ENCODE measurements around the gene MAML3.

Gene MAML3

DNA sequence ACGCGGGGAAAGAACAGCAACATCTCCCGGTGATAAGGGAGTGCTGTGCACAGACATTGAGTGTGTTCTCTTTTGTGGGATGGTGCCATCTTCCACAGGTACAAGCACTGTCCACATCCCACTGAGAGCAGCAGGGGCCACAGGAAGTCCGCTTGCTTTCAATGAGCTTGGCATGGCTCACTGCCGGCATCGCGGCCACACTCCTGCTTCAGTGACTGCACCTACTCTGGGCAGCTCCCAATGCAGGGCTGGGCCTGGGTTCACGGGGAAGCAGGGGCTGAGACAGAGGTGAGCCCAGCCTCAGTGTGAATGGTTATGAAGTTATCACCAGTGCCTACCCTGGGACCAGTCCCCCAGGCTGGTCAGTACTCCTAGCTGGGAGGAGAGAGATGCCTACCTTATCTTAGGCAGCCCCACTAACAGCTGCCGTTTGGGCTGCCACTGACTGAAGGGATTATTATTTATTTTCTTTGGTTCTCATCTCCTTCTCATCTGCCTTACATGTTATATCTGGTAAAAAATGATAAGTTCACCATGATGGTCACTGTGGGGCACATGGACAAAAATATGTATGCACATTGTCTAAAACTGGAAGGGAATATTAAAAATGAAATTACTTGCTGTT lies 389.2 kb downstream of the MAML3 start:
- no peak for DNase-seq
- no peak overlapping the region for H3K4me3 Mint-ChIP-seq

GRCh38 chr4:139764182-139764581 lies 389.8 kb downstream of the MAML3 start:
- ATAC-seq (no peak), DNase-seq (no peak)
- Mint-ChIP-seq H3K36me3 (ENCODE audit: low read depth) (no peaks in the 10 kb centered on the region), H3K27ac (no peak overlapping the region), H3K9me3 (no peaks in the 10 kb centered on the region), H3K4me3 (no peak overlapping the region), H3K27me3 (peaks cover 1% of the 10 kb centered on the region), H3K4me1 (peaks cover 3% of the 10 kb centered on the region)

More for the DNA sequence above, 389.2 kb downstream of the MAML3 start:
- ATAC-seq = no peak
- H3K27me3 Mint-ChIP-seq = peaks cover 1% of the 10 kb centered on the region
- no peaks in the 10 kb centered on the region for H3K36me3 Mint-ChIP-seq (ENCODE audit: low read depth)
- H3K4me1 Mint-ChIP-seq = peaks cover 3% of the 10 kb centered on the region
- no peaks in the 10 kb centered on the region for H3K9me3 Mint-ChIP-seq
- no peak overlapping the region for H3K27ac Mint-ChIP-seq

- H3K4me3 Mint-ChIP-seq = no peak overlapping the region
- ATAC-seq = no peak
- H3K27me3 Mint-ChIP-seq = peaks cover 1% of the 10 kb centered on the region
- H3K36me3 Mint-ChIP-seq (ENCODE audit: low read depth) = no peaks in the 10 kb centered on the region
- DNase-seq = no peak
- H3K9me3 Mint-ChIP-seq = no peaks in the 10 kb centered on the region
- H3K4me1 Mint-ChIP-seq = peaks cover 3% of the 10 kb centered on the region
- H3K27ac Mint-ChIP-seq = no peak overlapping the region
Observed at GRCh38 chr4:139763672-139764071, 390.3 kb downstream of the MAML3 start.

DNA sequence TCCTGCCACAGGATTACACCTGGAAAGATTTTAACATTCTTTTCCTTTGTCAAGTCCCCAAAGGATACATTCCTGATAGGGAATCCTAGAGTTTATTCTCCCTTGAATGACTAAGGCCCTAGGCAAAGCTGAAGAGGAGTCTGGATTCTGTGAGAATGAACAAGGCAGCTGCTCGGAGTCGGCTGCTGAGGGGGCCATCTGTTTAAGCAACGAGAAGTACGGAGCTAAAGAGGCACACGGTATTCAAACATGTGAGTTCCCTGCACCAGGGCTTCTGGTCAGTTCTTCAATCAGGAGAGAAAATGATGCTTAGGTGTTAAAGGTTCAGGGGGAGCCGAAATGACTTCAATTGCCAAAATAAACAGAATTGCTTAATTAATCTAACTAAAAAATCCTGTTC lies 390.8 kb downstream of the MAML3 start:
- no peak for DNase-seq
- Mint-ChIP-seq H3K27me3 (peaks cover 1% of the 10 kb centered on the region), H3K27ac (no peak overlapping the region), H3K4me1 (peaks cover 3% of the 10 kb centered on the region), H3K36me3 (ENCODE audit: low read depth) (no peaks in the 10 kb centered on the region), H3K4me3 (no peak overlapping the region), H3K9me3 (no peaks in the 10 kb centered on the region)
- no peak for ATAC-seq

- no peak overlapping the region for H3K27ac Mint-ChIP-seq
- H3K9me3 Mint-ChIP-seq = no peaks in the 10 kb centered on the region
- H3K4me1 Mint-ChIP-seq = peaks cover 3% of the 10 kb centered on the region
- H3K36me3 Mint-ChIP-seq (ENCODE audit: low read depth) = no peaks in the 10 kb centered on the region
- ATAC-seq = no peak
- H3K4me3 Mint-ChIP-seq = no peak overlapping the region
- peaks cover 1% of the 10 kb centered on the region for H3K27me3 Mint-ChIP-seq
- DNase-seq = no peak
Observed at GRCh38 chr4:139762720-139763119, 391.3 kb downstream of the MAML3 start.

GRCh38 chr4:139761461-139761860 lies 392.5 kb downstream of the MAML3 start:
- H3K9me3 Mint-ChIP-seq = no peaks in the 10 kb centered on the region
- DNase-seq (no peak), ATAC-seq (no peak)
- H3K36me3 Mint-ChIP-seq (ENCODE audit: low read depth) = no peaks in the 10 kb centered on the region
- peaks cover 1% of the 10 kb centered on the region for H3K27me3 Mint-ChIP-seq
- peaks cover 3% of the 10 kb centered on the region for H3K4me1 Mint-ChIP-seq
- H3K4me3 Mint-ChIP-seq = no peak overlapping the region
- H3K27ac Mint-ChIP-seq = no peak overlapping the region

DNA sequence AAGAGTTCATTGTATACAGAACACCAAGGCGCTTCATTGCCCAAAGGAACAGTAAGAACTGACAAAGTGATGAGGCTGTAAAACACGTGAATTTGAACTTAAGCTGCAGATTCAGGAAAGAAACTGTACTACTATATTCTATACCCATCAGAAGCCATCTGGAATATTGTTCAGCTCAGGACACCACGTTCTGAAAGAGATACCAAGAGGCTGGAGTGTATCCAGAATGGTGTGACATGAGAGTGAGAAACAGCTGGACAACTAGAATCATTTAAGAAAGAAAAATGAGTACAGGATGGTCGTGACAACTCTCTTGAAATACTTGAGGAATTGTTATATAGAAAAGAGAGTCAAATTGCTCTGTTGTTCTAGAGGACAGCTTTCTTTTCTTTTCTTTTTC lies 393.4 kb downstream of the MAML3 start:
- Mint-ChIP-seq H3K9me3 (no peaks in the 10 kb centered on the region), H3K36me3 (ENCODE audit: low read depth) (no peaks in the 10 kb centered on the region), H3K27ac (no peak overlapping the region), H3K27me3 (peaks cover 1% of the 10 kb centered on the region), H3K4me1 (peaks cover 3% of the 10 kb centered on the region), H3K4me3 (no peak overlapping the region)
- DNase-seq = no peak
- ATAC-seq = no peak

- Mint-ChIP-seq H3K4me3 (no peak overlapping the region), H3K4me1 (peaks cover 3% of the 10 kb centered on the region), H3K9me3 (no peaks in the 10 kb centered on the region), H3K36me3 (ENCODE audit: low read depth) (no peaks in the 10 kb centered on the region), H3K27me3 (peaks cover 1% of the 10 kb centered on the region), H3K27ac (no peak overlapping the region)
- ATAC-seq = no peak
- no peak for DNase-seq
Observed at GRCh38 chr4:139759097-139759496, 394.9 kb downstream of the MAML3 start.

- ATAC-seq (no peak), DNase-seq (no peak)
- Mint-ChIP-seq H3K27ac (no peak overlapping the region), H3K9me3 (no peaks in the 10 kb centered on the region), H3K4me3 (no peak overlapping the region), H3K27me3 (no peaks in the 10 kb centered on the region), H3K36me3 (ENCODE audit: low read depth) (no peaks in the 10 kb centered on the region), H3K4me1 (peaks cover 2% of the 10 kb centered on the region)
Observed at GRCh38 chr4:139756391-139757180, 397.4 kb downstream of the MAML3 start.

GRCh38 chr4:139754938-139755337 lies 399.0 kb downstream of the MAML3 start:
- H3K4me1 Mint-ChIP-seq = peaks cover 1% of the 10 kb centered on the region

DNA sequence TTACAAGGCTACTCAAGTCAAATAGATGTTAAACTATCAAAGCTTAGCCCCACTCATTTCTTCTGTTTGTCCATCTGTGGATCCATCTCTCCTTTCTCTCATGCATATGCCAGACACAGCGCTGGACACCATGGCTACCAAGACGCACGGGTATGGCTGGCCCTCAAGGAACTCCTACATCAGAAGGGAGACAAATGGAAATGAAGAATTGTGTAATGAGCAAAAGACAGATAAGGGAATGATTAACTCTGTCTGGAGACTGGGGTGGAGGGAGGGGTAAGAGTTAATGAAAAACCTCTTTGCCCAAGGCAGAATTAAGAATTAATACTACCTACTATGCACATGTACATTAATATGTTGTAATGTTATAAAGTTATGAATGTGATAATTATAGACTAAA lies 400.3 kb downstream of the MAML3 start:
- Mint-ChIP-seq H3K4me3 (no peak overlapping the region), H3K27me3 (no peaks in the 10 kb centered on the region), H3K27ac (no peak overlapping the region), H3K4me1 (peaks cover 1% of the 10 kb centered on the region), H3K9me3 (no peaks in the 10 kb centered on the region), H3K36me3 (ENCODE audit: low read depth) (no peaks in the 10 kb centered on the region)
- DNase-seq = no peak
- ATAC-seq = no peak

More at GRCh38 chr4:139754938-139755337, 399.0 kb downstream of the MAML3 start:
- H3K36me3 Mint-ChIP-seq (ENCODE audit: low read depth) = no peaks in the 10 kb centered on the region
- H3K4me3 Mint-ChIP-seq = no peak overlapping the region
- no peak for ATAC-seq
- H3K9me3 Mint-ChIP-seq = no peaks in the 10 kb centered on the region
- no peak for DNase-seq
- no peak overlapping the region for H3K27ac Mint-ChIP-seq
- H3K27me3 Mint-ChIP-seq = no peaks in the 10 kb centered on the region

DNA sequence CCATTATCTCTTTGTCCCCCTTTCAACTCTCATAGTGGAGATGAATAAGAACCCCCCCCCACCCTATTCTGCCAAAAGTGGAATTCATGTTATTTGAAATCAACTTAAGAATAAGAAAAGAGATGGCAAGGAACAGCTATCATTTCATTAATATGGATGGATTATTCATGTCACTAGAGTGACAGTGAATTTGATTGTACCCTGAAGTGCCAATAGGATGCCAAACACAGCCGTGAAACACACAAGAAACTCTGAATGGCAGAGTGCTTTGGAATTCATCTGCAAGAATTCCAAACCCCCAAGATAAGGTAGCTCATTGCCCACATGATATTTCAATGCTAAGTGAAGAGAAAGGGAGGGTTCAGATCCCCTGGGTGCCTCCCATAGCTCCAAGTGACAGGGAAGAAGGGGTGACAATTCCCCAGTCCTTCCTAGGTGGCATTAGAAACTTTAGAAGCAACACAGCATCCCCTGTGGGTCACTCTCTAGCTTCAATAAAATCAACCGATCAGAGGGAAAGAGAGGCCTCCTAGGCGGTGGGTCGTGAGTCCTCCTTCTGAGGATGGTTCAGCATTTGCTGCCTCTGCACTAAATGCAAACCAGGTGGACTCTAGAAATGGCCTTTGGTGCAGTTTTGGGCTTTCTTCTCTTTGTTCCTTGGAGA lies 404.0 kb downstream of the MAML3 start:
- no peaks in the 10 kb centered on the region for H3K36me3 Mint-ChIP-seq (ENCODE audit: low read depth)
- DNase-seq = no peak
- ATAC-seq = no peak
- no peaks in the 10 kb centered on the region for H3K27me3 Mint-ChIP-seq
- no peak overlapping the region for H3K4me3 Mint-ChIP-seq
- H3K27ac Mint-ChIP-seq = no peak overlapping the region
- H3K9me3 Mint-ChIP-seq = no peaks in the 10 kb centered on the region
- peaks cover 1% of the 10 kb centered on the region for H3K4me1 Mint-ChIP-seq

DNA sequence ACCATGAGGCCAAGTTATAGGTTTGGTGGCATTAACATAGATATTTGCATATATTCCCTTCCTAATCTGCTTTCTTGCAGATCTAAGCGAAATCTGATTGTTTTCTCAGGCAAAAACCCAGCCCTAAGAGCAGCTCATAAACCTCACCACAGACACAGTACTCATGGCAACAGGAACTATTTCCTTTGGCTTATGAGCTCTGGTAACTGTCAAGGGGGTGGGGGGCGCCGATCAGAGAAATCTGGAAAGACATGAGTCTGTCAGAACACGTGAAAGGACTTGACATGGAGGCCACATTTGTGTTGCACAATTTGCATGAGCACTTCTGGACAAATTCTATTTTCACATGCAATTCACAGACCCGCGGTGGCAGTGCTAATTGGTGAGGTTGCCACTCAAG lies 404.6 kb downstream of the MAML3 start:
- Mint-ChIP-seq H3K9me3 (no peaks in the 10 kb centered on the region), H3K27ac (no peak overlapping the region), H3K36me3 (ENCODE audit: low read depth) (no peaks in the 10 kb centered on the region), H3K4me1 (peaks cover 1% of the 10 kb centered on the region), H3K27me3 (no peaks in the 10 kb centered on the region), H3K4me3 (no peak overlapping the region)
- ATAC-seq (no peak), DNase-seq (no peak)

DNA sequence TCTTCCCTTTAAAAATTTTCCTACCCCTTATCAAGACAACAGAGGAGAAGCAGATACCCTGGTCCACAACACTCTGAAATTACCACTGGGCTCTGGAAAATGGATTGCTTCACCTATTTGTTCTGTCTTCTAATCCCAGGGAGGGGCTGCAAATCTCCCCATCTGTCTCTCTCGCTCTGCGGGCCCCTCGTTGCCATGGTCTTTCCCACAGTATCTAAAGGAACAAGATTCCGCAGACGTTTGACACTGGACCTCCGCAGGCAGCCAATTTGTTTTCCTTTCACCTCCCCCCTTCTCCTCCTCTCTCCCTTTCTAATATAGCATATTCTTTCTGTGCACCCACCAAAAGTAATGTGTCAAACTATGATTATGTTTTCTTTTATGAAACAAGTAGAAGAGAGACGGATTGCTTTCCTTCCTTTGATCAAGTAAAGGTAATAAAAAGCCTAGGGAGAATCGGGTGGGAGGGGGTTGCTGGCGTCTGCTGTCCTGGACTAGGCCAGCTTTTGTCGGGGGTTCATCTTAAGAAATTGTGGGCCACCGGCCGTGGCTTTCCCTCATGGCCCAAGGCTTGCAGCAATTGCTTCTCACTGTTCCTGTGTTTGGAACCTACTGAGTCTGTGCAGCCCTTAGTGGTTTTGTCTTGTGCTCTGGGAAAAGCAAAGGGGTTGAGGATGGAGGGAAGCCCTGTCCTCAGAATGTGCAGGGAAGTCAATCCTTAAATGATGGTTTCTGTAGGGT lies 407.4 kb downstream of the MAML3 start:
- Mint-ChIP-seq H3K9me3 (no peaks in the 10 kb centered on the region), H3K27ac (no peak overlapping the region), H3K4me3 (no peak overlapping the region), H3K36me3 (ENCODE audit: low read depth) (no peaks in the 10 kb centered on the region), H3K27me3 (no peaks in the 10 kb centered on the region), H3K4me1 (peaks cover 1% of the 10 kb centered on the region)
- no peak for ATAC-seq
- DNase-seq = no peak
